K562 (cell line): Measurements from ENCODE around the gene MAML3. TPM values are rescaled to one million over a fixed set of nuclear protein-coding genes. Genes with fewer than 3 reads are reported as not detected.

ENCODE experiments used
- MGA ChIP-seq: fragments of 450-650 bp; IDR thresholded peaks from 2 replicates; pipeline ENCODE4 v1.6.1; 2016; ENCODE audit warnings: mild to moderate bottlenecking, moderate library complexity
- polyA plus RNA-seq, 8 experiments: library from polyadenylated mRNA; depleted of rRNA in 4 of 8; stranded (reverse) in 5 of 8; unstranded in 3 of 8; fragments of >200 nt; fragmentation: Nextera tagmentation in 2 of 8; fragmentation: Illumina TruSeq in 1 of 8; extraction: Ambion mirVana in 2 of 8; extraction: Trizol in 1 of 8; gene quantifications; 2 replicates each; pipeline versions ENCODE4 v1.2.1 to v1.2.3, GENCODE V29; 2011 to 2014; ENCODE audit warnings: inconsistent platforms in 1 of 8, missing spikeins in 1 of 8
- total RNA-seq, 7 experiments: library from RNA; depleted of rRNA in 6 of 7; stranded (reverse); fragments of >200 nt in 6 of 7; fragmentation: Illumina TruSeq in 2 of 7; extraction: Trizol in 2 of 7; gene quantifications; 2 replicates each; pipeline versions ENCODE4 v1.2.1 to v1.2.3, GENCODE V29; 2011 to 2021; ENCODE audit warnings: low replicate concordance in 1 of 7

MAML3 gene
- total and polyA plus RNA-seq, 9 of the 15 experiments (the other 6 are each of a cell fraction or from before 2014, with no cell fraction given): 0.01 to 0.55 (median 0.25) TPM

GRCh38 chr4:139938414-139938813, 215.6 kb downstream of the MAML3 start (continued):
- no peak for TF ChIP-seq MGA
- TF ChIP-seq, all 486 proteins: peak for 0
